ENCODE results near the gene STPG2. TPM values are rescaled to one million over a fixed set of nuclear protein-coding genes. Genes with fewer than 3 reads are reported as not detected.

STPG2 gene
- total and polyA plus RNA-seq, 2 of the 4 experiments (the other 2 are of a cell fraction), result not detected

- CTCF ChIA-PET, result no interaction called here
- Histone ChIP-seq H3K18ac (ENCODE audit: low read depth, low read length) (no peak overlapping the region), H3K9me3 (ENCODE audit: control insufficient read depth, insufficient read depth, low read length) (peaks cover 14% of the 10 kb centered on the region), H2BK5ac (ENCODE audit: low read depth, low read length, poor library complexity, severe bottlenecking) (no peak overlapping the region), H3K9me1 (ENCODE audit: insufficient read depth, low read length) (no peaks in the 10 kb centered on the region), H2AK5ac (ENCODE audit: low read depth, low read length) (no peak overlapping the region), H3K27ac (ENCODE audit: insufficient read depth, low read length) (no peak overlapping the region), H3K79me1 (ENCODE audit: low read depth in 1 of 2, low read length in 2 of 2) (no peaks in the 10 kb centered on the region), H2BK20ac (ENCODE audit: low read depth, low read length) (no peak overlapping the region), H2AK9ac (replicated peaks; ENCODE audit: low read depth, low read length, poor library complexity) (no peak overlapping the region), H3K23ac (ENCODE audit: low read depth, low read length) (no peak overlapping the region), H3K56ac (ENCODE audit: extremely low read depth, insufficient read depth, low read length) (no peak overlapping the region), H4K8ac (ENCODE audit: low read depth in 2 of 2, low read length in 2 of 2) (no peak overlapping the region), H2BK15ac (ENCODE audit: low read depth, low read length) (no peak overlapping the region), H4K5ac (ENCODE audit: low read depth, low read length) (no peak overlapping the region), H4K91ac (ENCODE audit: insufficient read depth, low read depth, low read length) (no peak overlapping the region), H3K4me3 (ENCODE audit: insufficient read depth, low read depth, low read length) (no peak overlapping the region), H4K20me1 (ENCODE audit: insufficient read depth, low read length) (no peaks in the 10 kb centered on the region), H3K27me3 (ENCODE audit: control insufficient read depth, insufficient read depth, low read length) (no peaks in the 10 kb centered on the region), H2AFZ (replicated peaks; ENCODE audit: low read length, poor library complexity) (no peak overlapping the region), H3K9ac (ENCODE audit: low read depth, low read length) (no peak overlapping the region), H3K36me3 (ENCODE audit: control insufficient read depth, insufficient read depth, low read length) (no peaks in the 10 kb centered on the region), H3K4me2 (ENCODE audit: low read depth, low read length) (no peak overlapping the region), H2BK120ac (ENCODE audit: low read depth, low read length) (no peak overlapping the region), H3K4ac (ENCODE audit: low read depth, low read length) (no peak overlapping the region), H3K14ac (replicated peaks; ENCODE audit: low read depth, low read length) (no peak overlapping the region), H3K4me1 (ENCODE audit: control insufficient read depth, insufficient read depth, low read length) (no peaks in the 10 kb centered on the region)
- in situ Hi-C loops (cut with MboI; ENCODE audit: low sequenced_read_pairs) (no loop called here), intact Hi-C loops (cut with micrococcal nuclease) (no loop called here), dilution Hi-C loops (cut with HindIII; ENCODE audit: low sequenced_read_pairs, unreplicated experiment) (no loop called here)
- DNase-seq (no peak), ATAC-seq (ENCODE audit: low read depth) (no peak)
- whole genome bisulfite sequencing, 2 experiments (ENCODE audit: extremely low coverage in 2 of 2, insufficient read length in 1 of 2), result no CpG with 5 or more reads among the region's 2 CpGs
- POLR2A ChIA-PET (ENCODE audit: unreplicated experiment), result no interaction called here
- no TSS peak for BruUV-seq (replicated peaks)
- TF ChIP-seq MAZ (IDR thresholded peaks at IDR 0.05; ENCODE audit: borderline replicate concordance, low read depth, low read length) (no peak), RAD21 (IDR thresholded peaks at IDR 0.05; ENCODE audit: low read length) (no peak), FOS (IDR thresholded peaks at IDR 0.05; ENCODE audit: low read depth, low read length) (no peak), CTCF (conservative IDR thresholded peaks at IDR 0.05; ENCODE audit: low read depth, low read length) (no peak)
These were observed 481.1 kb downstream of the STPG2 start for GRCh38 chr4:97662133-97662532.
